ENCODE results near the gene ZBP1.

Gene ZBP1

DNA sequence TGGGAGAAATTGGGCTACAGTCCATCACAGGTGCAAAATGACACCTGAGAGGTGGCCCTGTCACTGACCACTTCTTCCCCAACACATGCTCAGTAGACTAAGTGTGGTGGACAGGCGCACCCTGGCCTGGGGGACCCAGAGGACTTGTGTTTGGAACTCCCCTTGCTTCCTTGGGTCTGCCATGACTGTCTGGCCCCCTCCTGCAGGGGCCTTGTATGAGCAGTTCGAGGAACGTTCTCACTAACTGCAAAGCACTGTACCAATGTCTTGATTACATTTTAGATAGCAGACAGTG lies 63.3 kb downstream of the ZBP1 start:
- no peak for DNase-seq (ENCODE audit: low spot score)

GRCh38 chr20:57555457-57556184 lies 64.6 kb downstream of the ZBP1 start:
- no peak for DNase-seq (ENCODE audit: low spot score)

Data from CD4-positive, alpha-beta T cell treated with Interleukin-2 at 100 ng/mL for 4 hours (primary cell).